ENCODE data around the gene CDC14C. TPM values are rescaled to one million over a fixed set of nuclear protein-coding genes. Genes with fewer than 3 reads are reported as not detected.

Gene CDC14C
- total RNA-seq, 2 experiments from 2014 or later: not detected

- Mint-ChIP-seq H3K4me3 (no peak overlapping the region), H3K27me3 (ENCODE audit: low read depth) (no peaks in the 10 kb centered on the region), H3K9me3 (no peaks in the 10 kb centered on the region), H3K36me3 (ENCODE audit: low read depth) (no peaks in the 10 kb centered on the region), H3K27ac (no peak overlapping the region), H3K4me1 (ENCODE audit: low read depth) (no peaks in the 10 kb centered on the region)
- CTCF ChIA-PET: no interaction called here
- intact Hi-C loops (cut with micrococcal nuclease): no loop called here
- DNase-seq: no peak
Measured at GRCh38 chr7:48933549-48934085, 9.3 kb downstream of the CDC14C start.

DNA sequence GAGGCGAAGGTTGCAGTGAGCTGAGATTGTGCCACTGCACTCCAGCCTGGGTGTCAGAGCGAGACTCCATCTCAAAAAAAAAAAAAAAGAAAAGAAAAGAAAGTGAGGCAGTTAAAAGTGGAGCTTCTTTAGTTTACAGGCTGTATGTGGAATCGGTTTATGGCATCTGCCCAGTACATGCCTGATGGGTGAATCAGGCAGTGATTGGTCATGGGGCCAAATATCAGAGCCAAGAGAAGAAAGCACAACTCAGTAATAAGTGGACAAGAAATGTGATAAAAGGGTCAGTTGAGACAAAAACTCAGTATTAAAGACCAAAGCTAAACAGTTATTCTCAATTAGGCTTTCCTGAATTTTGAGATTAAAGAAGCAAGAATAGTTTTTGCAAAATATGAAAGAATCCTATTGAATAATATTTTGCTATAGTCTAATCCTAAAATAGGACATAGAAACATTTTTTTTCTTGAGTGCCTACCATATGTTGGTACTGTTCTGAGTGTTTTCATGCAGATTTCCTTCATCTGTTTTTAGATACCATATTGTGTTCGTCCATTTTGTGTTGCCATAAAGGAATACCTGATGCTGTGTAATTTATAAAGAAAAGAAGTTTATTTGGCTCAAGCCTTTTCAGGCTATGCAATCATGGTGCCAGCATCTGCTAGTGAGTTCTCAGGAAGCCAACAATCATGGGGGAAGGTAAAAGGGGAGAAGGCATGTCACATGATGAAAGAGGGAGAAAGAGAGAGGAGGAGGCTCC lies 14.4 kb downstream of the CDC14C start:
- Mint-ChIP-seq H3K27ac (no peak overlapping the region), H3K4me1 (ENCODE audit: low read depth) (no peaks in the 10 kb centered on the region), H3K36me3 (ENCODE audit: low read depth) (no peaks in the 10 kb centered on the region), H3K9me3 (no peaks in the 10 kb centered on the region), H3K27me3 (ENCODE audit: low read depth) (no peaks in the 10 kb centered on the region), H3K4me3 (no peak overlapping the region)
- intact Hi-C loops (cut with micrococcal nuclease): no loop called here
- CTCF ChIA-PET: no interaction called here
- DNase-seq: no peak

GRCh38 chr7:48943279-48943990 lies 19.1 kb downstream of the CDC14C start:
- peaks cover 3% of the 10 kb centered on the region for H3K9me3 Mint-ChIP-seq
- no peak overlapping the region for H3K27ac Mint-ChIP-seq
- H3K4me3 Mint-ChIP-seq: no peak overlapping the region
- intact Hi-C loops (cut with micrococcal nuclease): no loop called here
- no peak for DNase-seq
- no peaks in the 10 kb centered on the region for H3K4me1 Mint-ChIP-seq (ENCODE audit: low read depth)
- CTCF ChIA-PET: no interaction called here
- H3K36me3 Mint-ChIP-seq (ENCODE audit: low read depth): no peaks in the 10 kb centered on the region
- H3K27me3 Mint-ChIP-seq (ENCODE audit: low read depth): no peaks in the 10 kb centered on the region

- intact Hi-C loops (cut with micrococcal nuclease): no loop called here
- peaks cover 3% of the 10 kb centered on the region for H3K9me3 Mint-ChIP-seq
- CTCF ChIA-PET: no interaction called here
- no peak overlapping the region for H3K27ac Mint-ChIP-seq
- H3K4me3 Mint-ChIP-seq: no peak overlapping the region
- no peaks in the 10 kb centered on the region for H3K36me3 Mint-ChIP-seq (ENCODE audit: low read depth)
- H3K27me3 Mint-ChIP-seq (ENCODE audit: low read depth): no peaks in the 10 kb centered on the region
- DNase-seq: no peak
- no peaks in the 10 kb centered on the region for H3K4me1 Mint-ChIP-seq (ENCODE audit: low read depth)
Measured at GRCh38 chr7:48955916-48956315, 31.6 kb downstream of the CDC14C start.

- no peak for DNase-seq
- Mint-ChIP-seq H3K36me3 (ENCODE audit: low read depth) (no peaks in the 10 kb centered on the region), H3K9me3 (peaks cover 4% of the 10 kb centered on the region), H3K4me3 (no peak overlapping the region), H3K27ac (no peak overlapping the region), H3K27me3 (ENCODE audit: low read depth) (no peaks in the 10 kb centered on the region), H3K4me1 (ENCODE audit: low read depth) (no peaks in the 10 kb centered on the region)
- CTCF ChIA-PET: no interaction called here
- intact Hi-C loops (cut with micrococcal nuclease): no loop called here
Measured at GRCh38 chr7:48959676-48960075, 35.3 kb downstream of the CDC14C start.

DNA sequence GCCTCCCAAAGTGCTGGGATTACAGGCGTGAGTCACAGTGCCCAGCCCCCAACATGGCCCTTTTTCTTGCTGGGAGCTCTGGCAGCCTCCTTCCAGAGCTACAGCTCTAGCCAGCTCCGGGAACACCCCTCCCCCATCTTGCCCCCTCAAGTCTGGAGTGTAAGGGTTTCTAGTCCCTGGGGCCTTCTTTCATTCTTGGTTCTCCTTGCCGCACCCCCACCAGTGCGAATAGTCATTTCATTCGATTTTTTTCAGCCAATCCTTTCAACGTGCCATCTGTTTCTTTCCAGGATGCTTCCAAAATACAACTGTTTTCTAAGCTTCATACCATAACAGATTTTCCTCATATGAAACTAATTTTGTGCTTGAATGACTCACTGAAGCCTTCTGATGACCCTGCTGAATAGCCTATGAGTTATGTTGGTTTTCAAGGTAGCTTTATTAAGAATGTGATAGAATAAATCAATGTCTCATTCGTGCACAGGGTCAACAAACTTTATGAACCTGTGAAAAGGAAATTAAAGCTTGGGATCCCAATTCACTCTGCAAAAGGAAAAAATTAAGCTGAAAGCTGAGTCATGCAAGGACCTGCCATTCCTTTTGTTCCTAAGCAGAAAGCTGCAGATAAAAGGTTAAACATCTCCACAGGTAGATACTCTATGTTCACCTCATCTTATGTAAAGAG lies 38.6 kb downstream of the CDC14C start:
- H3K27ac Mint-ChIP-seq: no peak overlapping the region
- intact Hi-C loops (cut with micrococcal nuclease): no loop called here
- no peak for DNase-seq
- CTCF ChIA-PET: interaction anchor here (0.6 kb wide), 1 partner anchor 34 kb away, joined by 3 read pairs; no protein-coding TSS in a partner anchor
- H3K27me3 Mint-ChIP-seq (ENCODE audit: low read depth): no peaks in the 10 kb centered on the region
- H3K36me3 Mint-ChIP-seq (ENCODE audit: low read depth): no peaks in the 10 kb centered on the region
- no peaks in the 10 kb centered on the region for H3K4me1 Mint-ChIP-seq (ENCODE audit: low read depth)
- no peak overlapping the region for H3K4me3 Mint-ChIP-seq
- H3K9me3 Mint-ChIP-seq: peaks cover 4% of the 10 kb centered on the region

DNA sequence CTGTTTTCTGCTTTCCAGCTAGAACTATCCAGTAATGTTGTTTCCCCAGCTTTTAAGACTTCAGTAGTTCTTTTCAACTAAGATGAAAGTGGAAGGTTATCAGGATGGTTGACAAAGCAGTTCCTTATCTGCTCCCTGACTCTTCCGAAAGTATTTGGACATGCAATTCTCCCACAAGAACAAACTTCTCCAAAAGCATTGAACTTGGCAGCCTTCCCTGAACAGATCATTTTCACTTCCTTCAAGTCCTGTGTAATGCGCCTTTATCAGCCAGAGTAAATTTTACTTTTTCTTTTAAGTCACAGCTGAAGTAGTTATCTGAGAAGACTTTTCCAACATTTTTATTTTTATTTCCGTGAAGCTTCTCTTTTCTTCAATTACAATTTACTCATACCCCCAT lies 39.7 kb downstream of the CDC14C start:
- no peak for DNase-seq
- Mint-ChIP-seq H3K27ac (no peak overlapping the region), H3K27me3 (ENCODE audit: low read depth) (no peaks in the 10 kb centered on the region), H3K36me3 (ENCODE audit: low read depth) (no peaks in the 10 kb centered on the region), H3K9me3 (peaks cover 4% of the 10 kb centered on the region), H3K4me1 (ENCODE audit: low read depth) (no peaks in the 10 kb centered on the region), H3K4me3 (no peak overlapping the region)
- intact Hi-C loops (cut with micrococcal nuclease): no loop called here
- CTCF ChIA-PET: no interaction called here

GRCh38 chr7:48971173-48971572 lies 46.8 kb downstream of the CDC14C start:
- no peaks in the 10 kb centered on the region for H3K27me3 Mint-ChIP-seq (ENCODE audit: low read depth)
- CTCF ChIA-PET: interaction anchor here (0.7 kb wide), 1 partner anchor 695 kb away, joined by 3 read pairs; no protein-coding TSS in a partner anchor
- H3K4me1 Mint-ChIP-seq (ENCODE audit: low read depth): no peaks in the 10 kb centered on the region

DNA sequence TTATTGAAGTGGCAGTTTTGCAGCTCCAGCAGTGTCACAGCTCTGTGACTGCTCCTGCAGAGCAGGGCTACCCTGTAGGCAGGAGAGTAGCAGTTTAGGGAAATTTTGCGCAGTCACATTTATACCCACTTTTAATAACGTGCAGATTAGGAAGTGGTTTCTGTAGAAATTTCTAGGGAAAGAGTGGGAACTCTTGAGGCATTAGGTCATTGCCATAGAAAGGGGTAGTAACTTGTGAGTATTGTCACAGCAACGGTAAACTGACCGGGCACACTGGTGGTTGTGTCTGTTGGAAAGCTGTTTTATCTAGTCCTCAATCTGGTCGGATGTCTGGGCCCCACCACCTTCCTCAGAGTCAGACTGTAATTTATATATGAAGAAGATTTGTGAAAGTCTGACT lies 51.9 kb downstream of the CDC14C start:
- no peak overlapping the region for H3K4me3 Mint-ChIP-seq
- no peak overlapping the region for H3K27ac Mint-ChIP-seq
- peaks cover 11% of the 10 kb centered on the region for H3K9me3 Mint-ChIP-seq
- no peak for DNase-seq
- no peaks in the 10 kb centered on the region for H3K27me3 Mint-ChIP-seq (ENCODE audit: low read depth)
- intact Hi-C loops (cut with micrococcal nuclease): no loop called here
- no peaks in the 10 kb centered on the region for H3K36me3 Mint-ChIP-seq (ENCODE audit: low read depth)
- CTCF ChIA-PET: no interaction called here
- no peaks in the 10 kb centered on the region for H3K4me1 Mint-ChIP-seq (ENCODE audit: low read depth)

More at GRCh38 chr7:48971173-48971572, 46.8 kb downstream of the CDC14C start:
- Mint-ChIP-seq H3K4me3 (no peak overlapping the region), H3K27ac (no peak overlapping the region), H3K36me3 (ENCODE audit: low read depth) (no peaks in the 10 kb centered on the region), H3K9me3 (peaks cover 10% of the 10 kb centered on the region)
- intact Hi-C loops (cut with micrococcal nuclease): no loop called here
- DNase-seq: no peak

DNA sequence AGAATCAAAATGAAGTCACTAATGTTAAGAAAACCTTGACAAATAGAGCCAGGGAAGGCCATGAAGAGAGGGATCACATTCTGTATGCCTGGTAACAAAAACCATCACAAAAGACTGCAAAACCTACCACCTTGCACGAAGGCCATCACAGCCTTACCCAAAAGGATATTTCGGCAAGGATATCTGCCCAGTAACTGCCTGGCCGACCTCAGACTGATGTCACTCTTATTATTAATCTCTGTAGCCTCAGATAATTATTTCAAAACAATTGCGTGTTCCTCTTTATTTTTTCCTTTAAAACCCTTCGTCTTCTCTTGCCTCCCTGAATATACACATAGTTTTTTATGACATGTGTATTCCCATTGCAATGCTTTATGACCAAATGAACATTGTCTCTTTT lies 52.5 kb downstream of the CDC14C start:
- CTCF ChIA-PET: no interaction called here
- Mint-ChIP-seq H3K4me3 (no peak overlapping the region), H3K27ac (no peak overlapping the region), H3K27me3 (ENCODE audit: low read depth) (no peaks in the 10 kb centered on the region), H3K36me3 (ENCODE audit: low read depth) (no peaks in the 10 kb centered on the region), H3K4me1 (ENCODE audit: low read depth) (no peaks in the 10 kb centered on the region), H3K9me3 (peaks cover 8% of the 10 kb centered on the region)
- intact Hi-C loops (cut with micrococcal nuclease): no loop called here
- DNase-seq: no peak

All from activated naive CD4-positive, alpha-beta T cell treated with anti-CD3 and anti-CD28 coated beads for 36 hours (primary cell).